A673 (cell line): ENCODE measurements around the gene MGLL. TPM values are rescaled to one million over a fixed set of nuclear protein-coding genes. Genes with fewer than 3 reads are reported as not detected.

Experiments used
- BruUV-seq: library from RNA; stranded (reverse); fragments of 400-500 nt; replicated peaks from 2 replicates; lab custom pipeline; 2021; lab: Mats Ljungman, UMichigan
- CTCF ChIA-PET: fragments of 300-600 bp; sonication (Branson Sonifier 250); formaldehyde crosslinking; loops from one replicate; lab custom pipeline; 2022; ENCODE audit warnings: antibody characterized with exemption; lab: Charles Lee
- POLR2A ChIA-PET: fragments of 300-600 bp; sonication (Branson Sonifier 250); formaldehyde crosslinking; loops from one replicate; lab custom pipeline; 2022; ENCODE audit warnings: antibody characterized with exemption; ENCODE audit not compliant: low non-redundant PET; lab: Charles Lee
- DNase-seq: peaks from one replicate; pipeline ENCODE4 v3.0.0-alpha.2; 2015; ENCODE audit warnings: low spot score
- H3K27ac ChIP-seq: fragments of 200-600 bp; sonication (generic); 2 replicates; pipeline ENCODE4 v1.5.1; 2016; ENCODE audit warnings: mixed run types, low read depth, mild to moderate bottlenecking, mixed read lengths, antibody characterized with exemption, low read length; ENCODE audit not compliant: poor library complexity, severe bottlenecking
- H3K27me3 ChIP-seq: fragments of 200-600 bp; sonication (generic); replicated peaks from 2 replicates; pipeline ENCODE4 v1.6.1; 2017; ENCODE audit warnings: mixed run types, low read depth, mild to moderate bottlenecking, mixed read lengths, antibody characterized with exemption, low read length; ENCODE audit not compliant: insufficient read depth, poor library complexity
- H3K36me3 ChIP-seq: fragments of 200-600 bp; sonication (generic); 2 replicates; pipeline ENCODE4 v1.6.1; 2016; ENCODE audit warnings: mixed run types, mild to moderate bottlenecking, mixed read lengths, antibody characterized with exemption, low read length; ENCODE audit not compliant: insufficient read depth, poor library complexity, severe bottlenecking
- H3K4me1 ChIP-seq: fragments of 200-600 bp; sonication (generic); 2 replicates; pipeline ENCODE4 v1.6.1; 2017; ENCODE audit warnings: mixed run types, mild to moderate bottlenecking, mixed read lengths, antibody characterized with exemption, low read length; ENCODE audit not compliant: insufficient read depth, poor library complexity, severe bottlenecking
- H3K4me3 ChIP-seq: fragments of 200-600 bp; sonication (generic); 2 replicates; pipeline ENCODE4 v1.5.1; 2016; ENCODE audit warnings: low read depth, mixed run types, mild to moderate bottlenecking, mixed read lengths, low read length; ENCODE audit not compliant: poor library complexity, severe bottlenecking
- H3K9me3 ChIP-seq: fragments of 200-600 bp; sonication (generic); 2 replicates; pipeline ENCODE4 v1.6.1; 2016; ENCODE audit warnings: mixed run types, low read depth, mild to moderate bottlenecking, mixed read lengths, antibody characterized with exemption, low read length; ENCODE audit not compliant: poor library complexity, severe bottlenecking
- EZH2 ChIP-seq: fragments of 200-600 bp; sonication (generic); IDR thresholded peaks from 2 replicates; pipeline ENCODE4 v1.6.1; 2017; ENCODE audit warnings: borderline replicate concordance, low read depth, mild to moderate bottlenecking, mixed read lengths, antibody characterized with exemption, low read length; ENCODE audit not compliant: poor library complexity, severe bottlenecking
- intact Hi-C: fragments of 100-400 bp; cut with micrococcal nuclease; formaldehyde crosslinking; loops from one replicate; pipeline ENCODE4 v1.10.0; 2022; ENCODE audit not compliant: unreplicated experiment
- total RNA-seq: library from RNA; stranded (reverse); gene quantifications from 2 replicates; pipeline ENCODE4 v1.2.3, GENCODE V29; 2021
- TF ChIP-seq, protein P1 (sequence below): fragments of 300-800, 200-600 bp; sonication (generic); conservative IDR thresholded peaks from 2 replicates; pipeline ENCODE4 v1.5.1; 2017; ENCODE audit warnings: low read depth, mild to moderate bottlenecking, antibody characterized with exemption, low read length, moderate library complexity, mixed read lengths

Gene MGLL
- total RNA-seq, 1 experiment from 2014 or later: 0.39 TPM

DNA sequence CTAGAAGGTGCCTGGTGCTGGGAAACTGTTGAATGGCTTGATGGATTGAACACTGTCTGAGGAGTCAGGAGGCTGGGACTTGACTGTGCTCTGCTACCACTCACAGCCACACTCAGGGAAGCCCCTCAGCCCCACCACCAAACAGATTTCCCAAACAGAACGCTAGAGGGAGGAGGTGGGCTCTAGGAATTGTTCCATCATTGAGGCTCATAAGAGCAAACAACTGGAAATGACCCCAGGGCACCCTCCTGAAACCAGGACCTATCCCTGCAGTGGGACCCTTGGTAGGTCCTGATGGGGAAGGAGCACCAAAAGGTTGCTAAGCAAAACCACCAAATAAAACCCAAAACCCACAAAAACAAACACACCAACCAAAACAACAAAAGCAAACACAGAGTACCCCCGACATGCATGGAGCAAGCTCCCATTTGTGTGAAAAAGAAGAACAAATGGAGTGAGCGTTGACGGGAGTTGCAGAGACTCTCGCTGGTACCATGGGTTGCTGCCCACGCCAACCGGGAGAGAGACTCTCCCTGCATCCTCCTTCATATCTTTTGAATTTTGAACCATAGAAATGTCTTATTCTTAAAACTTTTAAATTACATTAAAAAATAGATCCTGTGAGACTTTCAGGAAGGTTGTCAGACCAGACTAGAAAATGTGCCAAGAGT is 103.9 kb downstream of the MGLL start:
- H3K4me3 ChIP-seq: no peak overlapping the region
- no peak for TF ChIP-seq EZH2
- TF ChIP-seq, protein P1, sequence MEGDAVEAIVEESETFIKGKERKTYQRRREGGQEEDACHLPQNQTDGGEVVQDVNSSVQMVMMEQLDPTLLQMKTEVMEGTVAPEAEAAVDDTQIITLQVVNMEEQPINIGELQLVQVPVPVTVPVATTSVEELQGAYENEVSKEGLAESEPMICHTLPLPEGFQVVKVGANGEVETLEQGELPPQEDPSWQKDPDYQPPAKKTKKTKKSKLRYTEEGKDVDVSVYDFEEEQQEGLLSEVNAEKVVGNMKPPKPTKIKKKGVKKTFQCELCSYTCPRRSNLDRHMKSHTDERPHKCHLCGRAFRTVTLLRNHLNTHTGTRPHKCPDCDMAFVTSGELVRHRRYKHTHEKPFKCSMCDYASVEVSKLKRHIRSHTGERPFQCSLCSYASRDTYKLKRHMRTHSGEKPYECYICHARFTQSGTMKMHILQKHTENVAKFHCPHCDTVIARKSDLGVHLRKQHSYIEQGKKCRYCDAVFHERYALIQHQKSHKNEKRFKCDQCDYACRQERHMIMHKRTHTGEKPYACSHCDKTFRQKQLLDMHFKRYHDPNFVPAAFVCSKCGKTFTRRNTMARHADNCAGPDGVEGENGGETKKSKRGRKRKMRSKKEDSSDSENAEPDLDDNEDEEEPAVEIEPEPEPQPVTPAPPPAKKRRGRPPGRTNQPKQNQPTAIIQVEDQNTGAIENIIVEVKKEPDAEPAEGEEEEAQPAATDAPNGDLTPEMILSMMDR: 0 out of 2 replicates have a peak, but pooled peaks have one; percentile 22
- DNase-seq: no peak
- no peaks in the 10 kb centered on the region for H3K36me3 ChIP-seq
- H3K4me1 ChIP-seq: peaks cover 8% of the 10 kb centered on the region
- H3K27me3 ChIP-seq: no peaks in the 10 kb centered on the region
- no TSS peak for BruUV-seq
- H3K27ac ChIP-seq: no peak overlapping the region
- H3K9me3 ChIP-seq: no peaks in the 10 kb centered on the region
- intact Hi-C loops: no loop called here
- CTCF ChIA-PET: no interaction called here
- POLR2A ChIA-PET: no interaction called here

DNA sequence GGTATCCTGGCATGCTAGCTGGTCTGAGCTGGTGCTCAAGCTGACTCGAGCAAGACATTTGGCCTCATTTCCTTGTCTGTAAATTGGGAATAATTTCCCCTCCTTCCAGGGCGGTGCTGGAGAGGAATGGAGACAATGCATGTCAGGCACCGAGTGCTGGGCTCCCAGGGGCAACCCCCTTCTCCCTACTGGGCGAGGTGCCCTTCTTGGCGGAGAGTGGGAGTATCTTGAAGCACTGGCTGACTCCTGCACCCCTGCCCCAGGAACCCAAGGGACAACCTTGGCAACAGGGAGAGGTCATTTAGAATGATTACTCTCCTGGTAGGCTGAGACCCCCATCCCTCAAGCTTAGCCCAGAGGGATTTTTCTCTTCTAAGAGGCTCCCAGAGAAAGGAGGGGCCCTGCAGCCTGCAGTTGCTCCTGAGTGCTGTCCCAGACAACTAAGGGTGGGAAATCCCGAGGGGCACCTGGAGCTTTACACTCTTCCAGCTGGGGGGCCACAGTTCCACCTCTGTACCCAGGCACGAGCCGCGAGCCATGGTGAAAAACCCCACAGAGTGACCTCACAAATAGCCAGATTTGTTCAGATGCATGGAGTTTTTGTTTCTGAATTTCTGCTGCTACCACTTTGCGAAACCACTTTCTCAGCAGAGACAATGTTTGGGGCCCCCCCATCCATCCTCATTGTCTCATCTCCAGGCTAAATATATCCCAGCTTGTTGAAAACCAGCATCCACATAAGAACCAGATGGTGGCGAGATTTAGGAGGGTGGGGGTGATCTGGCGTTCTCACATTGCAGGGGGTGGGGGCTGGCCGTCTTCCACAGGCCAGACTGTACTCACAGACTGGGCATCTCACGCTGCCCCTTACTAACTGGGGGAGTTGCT is 104.7 kb downstream of the MGLL start:
- intact Hi-C loops: no loop called here
- Histone ChIP-seq H3K9me3 (no peaks in the 10 kb centered on the region), H3K27me3 (no peaks in the 10 kb centered on the region), H3K27ac (no peak overlapping the region), H3K4me3 (no peak overlapping the region), H3K4me1 (peaks cover 6% of the 10 kb centered on the region), H3K36me3 (no peaks in the 10 kb centered on the region)
- no TSS peak for BruUV-seq
- no peak for DNase-seq
- POLR2A ChIA-PET: no interaction called here
- CTCF ChIA-PET: no interaction called here
- TF ChIP-seq, protein P1: no peak
- no peak for TF ChIP-seq EZH2

DNA sequence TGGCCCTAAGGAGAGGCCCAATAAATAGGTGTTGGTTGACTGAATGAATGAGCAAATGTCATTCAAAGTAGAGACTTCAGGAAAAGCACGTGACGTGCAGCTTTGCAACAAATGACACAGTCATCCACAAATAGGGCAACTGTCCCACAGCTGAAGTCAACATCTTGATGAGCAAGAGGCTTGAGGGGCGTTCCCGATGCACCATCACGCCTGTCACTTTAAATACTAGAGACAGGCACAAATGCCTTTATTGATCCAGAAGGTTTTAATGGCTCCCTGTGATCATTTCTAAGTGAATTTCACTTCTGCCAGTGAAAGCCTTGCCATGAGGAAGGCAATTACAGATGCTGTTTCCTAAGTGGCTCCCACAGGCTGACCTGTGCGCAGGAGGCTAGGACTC is 105.9 kb downstream of the MGLL start:
- no peak for DNase-seq
- Histone ChIP-seq H3K4me3 (no peak overlapping the region), H3K4me1 (no peaks in the 10 kb centered on the region), H3K27me3 (no peaks in the 10 kb centered on the region), H3K36me3 (no peaks in the 10 kb centered on the region), H3K27ac (no peak overlapping the region), H3K9me3 (no peaks in the 10 kb centered on the region)
- intact Hi-C loops: no loop called here
- BruUV-seq: no TSS peak
- POLR2A ChIA-PET: no interaction called here
- TF ChIP-seq EZH2: no peak
- TF ChIP-seq, protein P1: no peak
- CTCF ChIA-PET: no interaction called here
